IMR-90 (cell line): Measurements from ENCODE around the gene ZBP1. TPM values are rescaled to one million over a fixed set of nuclear protein-coding genes. Genes with fewer than 3 reads are reported as not detected.

Experiments used
- ATAC-seq: fragments of 200-7000 bp; cut with Tn5 transposase; 2 replicates; pipeline ENCODE4 v1.9.1; 2020; ENCODE audit warnings: low read depth, mild to moderate bottlenecking, moderate library complexity
- BruUV-seq: library from RNA; stranded (reverse); fragments of 400-500 nt; replicated peaks from 2 replicates; lab custom pipeline; 2021; lab: Mats Ljungman, UMichigan
- CTCF ChIA-PET: fragments of 300-600 bp; formaldehyde crosslinking; extraction: SDS; loops from one replicate; lab custom pipeline; 2021; ENCODE audit warnings: antibody characterized with exemption; lab: Yijun Ruan, JAX
- POLR2A ChIA-PET: fragments of 300-600 bp; sonication (Branson Sonifier 250); formaldehyde crosslinking; loops from one replicate; lab custom pipeline; 2022; ENCODE audit warnings: antibody characterized with exemption; ENCODE audit not compliant: unreplicated experiment; lab: Charles Lee
- DNase-seq: peaks from one replicate; pipeline ENCODE4 v3.0.0; 2013
- H2AFZ ChIP-seq: replicated peaks from 2 replicates; pipeline ENCODE3; 2013; ENCODE audit warnings: low read length, mild to moderate bottlenecking; ENCODE audit not compliant: poor library complexity
- H2AK5ac ChIP-seq: 2 replicates; pipeline ENCODE4 v1.6.1; 2013; ENCODE audit warnings: low read depth, low read length, inconsistent platforms
- H2AK9ac ChIP-seq: replicated peaks from 2 replicates; pipeline ENCODE3; 2013; ENCODE audit warnings: mild to moderate bottlenecking, low read depth, low read length, moderate library complexity; ENCODE audit not compliant: poor library complexity
- H2BK120ac ChIP-seq: 2 replicates; pipeline ENCODE4 v1.6.1; 2013; ENCODE audit warnings: low read depth, low read length, inconsistent platforms
- H2BK15ac ChIP-seq: 3 replicates; pipeline ENCODE4 v1.6.1; 2013; ENCODE audit warnings: low read depth, low read length, inconsistent platforms
- H2BK20ac ChIP-seq: 2 replicates; pipeline ENCODE4 v1.6.1; 2013; ENCODE audit warnings: low read depth, mild to moderate bottlenecking, inconsistent platforms, low read length, moderate library complexity
- H2BK5ac ChIP-seq: 2 replicates; pipeline ENCODE4 v1.6.1; 2013; ENCODE audit warnings: mild to moderate bottlenecking, low read depth, low read length, inconsistent platforms; ENCODE audit not compliant: poor library complexity, severe bottlenecking
- H3K14ac ChIP-seq: replicated peaks from 2 replicates; pipeline ENCODE4 v1.6.1; 2013; ENCODE audit warnings: low read depth, low read length, inconsistent platforms
- H3K18ac ChIP-seq: 2 replicates; pipeline ENCODE4 v1.6.1; 2013; ENCODE audit warnings: low read depth, low read length, control low read depth
- H3K23ac ChIP-seq: 2 replicates; pipeline ENCODE4 v1.6.1; 2013; ENCODE audit warnings: low read depth, low read length, inconsistent platforms
- H3K27ac ChIP-seq: 2 replicates; pipeline ENCODE4 v1.5.1; 2013; ENCODE audit warnings: mild to moderate bottlenecking, control low read depth, low read length; ENCODE audit not compliant: insufficient read depth
- H3K27me3 ChIP-seq: 2 replicates; pipeline ENCODE4 v1.6.1; 2013; ENCODE audit warnings: low read length; ENCODE audit not compliant: control insufficient read depth, insufficient read depth
- H3K36me3 ChIP-seq: 2 replicates; pipeline ENCODE4 v1.6.1; 2013; ENCODE audit warnings: low read length, mixed read lengths; ENCODE audit not compliant: control insufficient read depth, insufficient read depth
- H3K4ac ChIP-seq: 2 replicates; pipeline ENCODE4 v1.6.1; 2013; ENCODE audit warnings: low read depth, low read length, inconsistent platforms
- H3K4me1 ChIP-seq: 2 replicates; pipeline ENCODE4 v1.6.1; 2013; ENCODE audit warnings: low read length, mixed read lengths; ENCODE audit not compliant: control insufficient read depth, insufficient read depth
- H3K4me2 ChIP-seq: 2 replicates; pipeline ENCODE4 v1.6.1; 2013; ENCODE audit warnings: low read depth, mild to moderate bottlenecking, control low read depth, low read length, moderate library complexity
- H3K4me3 ChIP-seq: 2 replicates; pipeline ENCODE4 v1.5.1; 2013; ENCODE audit warnings: low read depth, mild to moderate bottlenecking, control low read depth, low read length, moderate library complexity; ENCODE audit not compliant: insufficient read depth
- H3K56ac ChIP-seq: 2 replicates; pipeline ENCODE4 v1.6.1; 2013; ENCODE audit warnings: low read length, inconsistent platforms; ENCODE audit not compliant: insufficient read depth; ENCODE audit errors: extremely low read depth
- H3K79me1 ChIP-seq, 2 experiments: 2 replicates each; pipeline ENCODE4 v1.6.1; 2013; ENCODE audit warnings: low read length in 2 of 2, inconsistent platforms in 1 of 2, low read depth in 1 of 2
- H3K9ac ChIP-seq: 2 replicates; pipeline ENCODE4 v1.6.1; 2013; ENCODE audit warnings: low read depth, low read length, control low read depth
- H3K9me1 ChIP-seq: 2 replicates; pipeline ENCODE4 v1.6.1; 2013; ENCODE audit warnings: low read length, inconsistent platforms; ENCODE audit not compliant: insufficient read depth
- H3K9me3 ChIP-seq: 2 replicates; pipeline ENCODE4 v1.6.1; 2013; ENCODE audit warnings: low read length; ENCODE audit not compliant: control insufficient read depth, insufficient read depth
- H4K20me1 ChIP-seq: 2 replicates; pipeline ENCODE4 v1.6.1; 2013; ENCODE audit warnings: low read length, inconsistent platforms; ENCODE audit not compliant: insufficient read depth
- H4K5ac ChIP-seq: 2 replicates; pipeline ENCODE4 v1.6.1; 2013; ENCODE audit warnings: mild to moderate bottlenecking, low read depth, low read length, control low read depth
- H4K8ac ChIP-seq, 2 experiments: 2 replicates each; pipeline ENCODE4 v1.6.1; 2013; ENCODE audit warnings: low read depth in 2 of 2, low read length in 2 of 2, control low read depth in 1 of 2, inconsistent platforms in 1 of 2
- H4K91ac ChIP-seq: 2 replicates; pipeline ENCODE4 v1.6.1; 2013; ENCODE audit warnings: low read depth, low read length, inconsistent platforms; ENCODE audit not compliant: insufficient read depth
- BHLHE40 ChIP-seq: fragments of 150-350 bp; IDR thresholded peaks from 2 replicates; pipeline ENCODE4 v1.6.1; 2016; ENCODE audit warnings: mild to moderate bottlenecking, low read depth, low read length
- CEBPB ChIP-seq: IDR thresholded peaks from 2 replicates; pipeline ENCODE4 v1.6.1; 2012; ENCODE audit warnings: low read depth, low read length, improper control_type of control experiment
- CHD1 ChIP-seq: IDR thresholded peaks from 2 replicates; pipeline ENCODE4 v1.6.1; 2012; ENCODE audit warnings: low read depth, low read length, improper control_type of control experiment
- FOS ChIP-seq: fragments of 150-350 bp; IDR thresholded peaks from 2 replicates; pipeline ENCODE4 v1.6.1; 2016; ENCODE audit warnings: low read depth, low read length
- MAFK ChIP-seq: IDR thresholded peaks from 2 replicates; pipeline ENCODE4 v1.6.1; 2012; ENCODE audit warnings: low read depth, low read length, improper control_type of control experiment
- MAZ ChIP-seq: IDR thresholded peaks from 2 replicates; pipeline ENCODE4 v1.6.1; 2012; ENCODE audit warnings: low read depth, mild to moderate bottlenecking, low read length, improper control_type of control experiment, moderate library complexity, borderline replicate concordance
- MXI1 ChIP-seq: IDR thresholded peaks from 2 replicates; pipeline ENCODE4 v1.6.1; 2012; ENCODE audit warnings: low read depth, mild to moderate bottlenecking, low read length, moderate library complexity, borderline replicate concordance
- NFE2L2 ChIP-seq: fragments of 150-350 bp; IDR thresholded peaks from 2 replicates; pipeline ENCODE4 v1.6.1; 2016; ENCODE audit warnings: low read depth, mild to moderate bottlenecking, low read length
- POLR2A ChIP-seq: IDR thresholded peaks from 2 replicates; pipeline ENCODE4 v1.6.1; 2012; ENCODE audit warnings: mild to moderate bottlenecking, low read depth, low read length
- RAD21 ChIP-seq: IDR thresholded peaks from 2 replicates; pipeline ENCODE4 v1.6.1; 2012; ENCODE audit warnings: low read length, improper control_type of control experiment
- RCOR1 ChIP-seq: IDR thresholded peaks from 2 replicates; pipeline ENCODE4 v1.6.1; 2012; ENCODE audit warnings: mild to moderate bottlenecking, low read length, improper control_type of control experiment; ENCODE audit not compliant: insufficient replicate concordance
- RFX5 ChIP-seq: IDR thresholded peaks from 2 replicates; pipeline ENCODE4 v1.8.0; 2012; ENCODE audit warnings: low read depth, mild to moderate bottlenecking, low read length, moderate library complexity
- SMC3 ChIP-seq: fragments of 150-350 bp; IDR thresholded peaks from 2 replicates; pipeline ENCODE4 v1.6.1; 2016; ENCODE audit warnings: low read depth, mild to moderate bottlenecking, antibody characterized with exemption, low read length, moderate library complexity
- WGBS, 2 experiments: methylation state at CpG; one replicate each; pipeline versions ENCODE4 v1.1.5 to v1.1.7; 2013; ENCODE audit warnings: missing lambda C conversion rate in 2 of 2; ENCODE audit not compliant: insufficient read length in 1 of 2; ENCODE audit errors: extremely low coverage in 2 of 2; 5-methylcytosine and 5-hydroxymethylcytosine counted together
- dilution Hi-C: fragments of 300-500 bp; cut with HindIII; formaldehyde crosslinking; loops from one replicate; pipeline ENCODE4 v1.14.3; 2018; ENCODE audit warnings: low sequenced_read_pairs; ENCODE audit not compliant: unreplicated experiment
- in situ Hi-C: fragments of 300-500 bp; cut with MboI; formaldehyde crosslinking; loops from 3 replicates; pipeline ENCODE4 v1.14.3; 2019; ENCODE audit warnings: low sequenced_read_pairs, inconsistent platforms, mixed read lengths
- intact Hi-C: fragments of 100-400 bp; cut with micrococcal nuclease; formaldehyde crosslinking; loops from 2 replicates; pipeline ENCODE4 v1.10.0; 2022
- polyA plus RNA-seq, 3 experiments: library from polyadenylated mRNA; depleted of rRNA; stranded (reverse); fragments of >200 nt; gene quantifications; 2 replicates each; pipeline ENCODE4 v1.2.3, GENCODE V29; 2012; ENCODE audit warnings: low replicate concordance in 1 of 3
- total RNA-seq: library from RNA; depleted of rRNA; stranded (reverse); fragments of >200 nt; gene quantifications from 2 replicates; pipeline ENCODE4 v1.2.3, GENCODE V29; 2012
- TF ChIP-seq, protein P1 (sequence below): fragments of 150-350 bp; IDR thresholded peaks from 2 replicates; pipeline ENCODE4 v1.6.1; 2017; ENCODE audit warnings: mild to moderate bottlenecking, antibody characterized with exemption, low read length, low read depth
- TF ChIP-seq, protein P2 (sequence below): fragments of 150-350 bp; IDR thresholded peaks from 2 replicates; pipeline ENCODE4 v1.6.1; 2016; ENCODE audit warnings: low read depth, mild to moderate bottlenecking, low read length, moderate library complexity, borderline replicate concordance

ZBP1 gene
- total and polyA plus RNA-seq, 2 of the 4 experiments (the other 2 are of a cell fraction), result not detected

DNA sequence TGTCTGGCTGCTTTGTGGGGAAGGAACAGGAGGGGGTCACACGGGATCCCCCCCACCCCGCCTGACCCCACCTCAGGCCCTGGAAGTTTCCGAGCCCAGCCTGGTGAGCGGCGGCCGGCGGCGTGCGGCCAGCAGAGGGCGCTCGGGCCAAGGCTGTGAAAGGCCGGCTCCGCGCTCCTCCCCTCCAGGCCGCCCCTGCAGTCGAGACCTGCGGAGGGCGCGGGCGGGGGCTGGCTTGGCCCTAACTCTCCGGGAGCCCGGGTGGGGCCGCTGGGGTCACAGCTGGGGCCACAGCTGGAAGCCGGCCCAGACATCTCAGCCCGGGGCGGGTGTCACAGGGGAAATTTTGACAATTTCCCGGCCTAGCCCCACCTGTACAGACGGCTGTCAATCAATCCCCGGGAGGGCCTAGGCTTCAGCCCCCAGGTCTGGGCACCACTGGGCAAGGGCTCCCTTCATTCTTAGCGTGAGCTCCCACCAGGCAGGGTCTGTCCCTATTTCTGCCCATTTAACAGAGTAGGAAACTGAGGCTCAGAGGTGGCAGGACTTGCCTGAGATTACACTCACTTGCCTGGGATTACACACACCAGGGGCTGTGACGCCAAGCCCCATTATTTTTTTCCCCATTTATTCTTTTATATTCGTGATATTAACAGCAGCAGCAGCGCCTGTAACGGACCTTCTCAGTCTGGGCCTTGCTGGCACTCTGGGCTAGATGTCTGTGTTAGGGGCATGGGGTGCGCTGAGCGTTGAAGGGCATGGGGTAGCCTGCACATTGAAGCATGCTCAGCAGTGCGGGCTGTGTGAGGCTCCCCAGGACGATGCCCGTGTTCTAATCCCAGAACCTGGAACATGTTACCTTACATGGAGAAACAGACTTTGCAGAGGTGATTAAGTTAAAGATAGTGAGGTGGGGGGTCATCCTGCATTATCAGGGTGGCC, 23.0 kb downstream of the ZBP1 start:
- H3K4me1 ChIP-seq, result no peaks in the 10 kb centered on the region
- no peak overlapping the region for H3K4me3 ChIP-seq
- H3K18ac ChIP-seq, result no peak overlapping the region
- no peak overlapping the region for H2BK20ac ChIP-seq
- ChIA-PET POLR2A (no interaction called here), CTCF (no interaction called here)
- no peak overlapping the region for H3K9ac ChIP-seq
- no peaks in the 10 kb centered on the region for H3K9me1 ChIP-seq
- no peak overlapping the region for H4K8ac ChIP-seq
- H2AK5ac ChIP-seq, result no peak overlapping the region
- dilution Hi-C loops (no loop called here), intact Hi-C loops (loop anchor here (1.0 kb wide), 3 partner anchors 490 to 612 kb away; no protein-coding TSS in a partner anchor), in situ Hi-C loops (loop anchor here (10.0 kb wide), 1 partner anchor 212 kb away; no protein-coding TSS in a partner anchor)
- H3K79me1 ChIP-seq, result no peaks in the 10 kb centered on the region
- H3K56ac ChIP-seq, result no peak overlapping the region
- no peak overlapping the region for H3K4ac ChIP-seq
- H3K23ac ChIP-seq, result no peak overlapping the region
- no peak overlapping the region for H4K91ac ChIP-seq
- peak overlapping the region; percentile 34 for H2AK9ac ChIP-seq
- H3K36me3 ChIP-seq, result no peaks in the 10 kb centered on the region
- H2BK120ac ChIP-seq, result no peak overlapping the region
- H2AFZ ChIP-seq, result peak overlapping the region; percentile 71
- no peak overlapping the region for H3K4me2 ChIP-seq
- H3K27ac ChIP-seq, result no peak overlapping the region
- no peaks in the 10 kb centered on the region for H3K9me3 ChIP-seq
- H2BK5ac ChIP-seq, result no peak overlapping the region
- no peak overlapping the region for H3K14ac ChIP-seq
- ATAC-seq (peak; percentile 94), DNase-seq (peak; percentile 17)
- WGBS, 2 experiments, result 38% methylated on average over 10 of the region's 39 CpGs; no CpG with 5 or more reads in 1 of the 2 experiments
- H4K5ac ChIP-seq, result no peak overlapping the region
- H4K20me1 ChIP-seq, result no peaks in the 10 kb centered on the region; the same call in 1 of the 2 replicates
- H3K27me3 ChIP-seq, result peaks cover 13% of the 10 kb centered on the region; the same call in 1 of the 2 replicates
- BruUV-seq, result no TSS peak
- no peak overlapping the region for H2BK15ac ChIP-seq
- TF ChIP-seq POLR2A (no peak), CEBPB (no peak), FOS (no peak), BHLHE40 (no peak), RCOR1 (no peak), RAD21 (peak; percentile 88), NFE2L2 (no peak), CHD1 (no peak), MAFK (no peak), MAZ (peak; percentile 66; the same call in 1 of the 2 replicates), MXI1 (no peak), SMC3 (peak; percentile 82), RFX5 (no peak)
- TF ChIP-seq, protein P1, sequence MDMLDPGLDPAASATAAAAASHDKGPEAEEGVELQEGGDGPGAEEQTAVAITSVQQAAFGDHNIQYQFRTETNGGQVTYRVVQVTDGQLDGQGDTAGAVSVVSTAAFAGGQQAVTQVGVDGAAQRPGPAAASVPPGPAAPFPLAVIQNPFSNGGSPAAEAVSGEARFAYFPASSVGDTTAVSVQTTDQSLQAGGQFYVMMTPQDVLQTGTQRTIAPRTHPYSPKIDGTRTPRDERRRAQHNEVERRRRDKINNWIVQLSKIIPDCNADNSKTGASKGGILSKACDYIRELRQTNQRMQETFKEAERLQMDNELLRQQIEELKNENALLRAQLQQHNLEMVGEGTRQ, result no peak
- TF ChIP-seq, protein P2, sequence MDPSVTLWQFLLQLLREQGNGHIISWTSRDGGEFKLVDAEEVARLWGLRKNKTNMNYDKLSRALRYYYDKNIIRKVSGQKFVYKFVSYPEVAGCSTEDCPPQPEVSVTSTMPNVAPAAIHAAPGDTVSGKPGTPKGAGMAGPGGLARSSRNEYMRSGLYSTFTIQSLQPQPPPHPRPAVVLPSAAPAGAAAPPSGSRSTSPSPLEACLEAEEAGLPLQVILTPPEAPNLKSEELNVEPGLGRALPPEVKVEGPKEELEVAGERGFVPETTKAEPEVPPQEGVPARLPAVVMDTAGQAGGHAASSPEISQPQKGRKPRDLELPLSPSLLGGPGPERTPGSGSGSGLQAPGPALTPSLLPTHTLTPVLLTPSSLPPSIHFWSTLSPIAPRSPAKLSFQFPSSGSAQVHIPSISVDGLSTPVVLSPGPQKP, result no peak
